NCI-H2081 treated with DMSO at 0.1 percent for 48 hours (cell line): ENCODE results near the gene OR51Q1.

Experiments
- DNase-seq: peaks from one replicate; lab custom pipeline; 2025; lab: John Stamatoyannopoulos, UW

Gene OR51Q1

GRCh38 chr11:5421811-5422210 lies at the start of gene OR51Q1:
Gene OR51Q1, plus strand, starts transcription at chr11:5422111. Its CDS starts 90 bp downstream, at chr11:5422201.
- no peak for DNase-seq

- no peak for DNase-seq
Measured at GRCh38 chr11:5380740-5381342, 41.1 kb upstream of the OR51Q1 start.

GRCh38 chr11:5383576-5383975 lies 38.3 kb upstream of the OR51Q1 start, which contains the start of gene OR51M1:
Gene OR51M1, plus strand, starts transcription at chr11:5383812. Its CDS starts 5,587 bp downstream, at chr11:5389399.
- DNase-seq: no peak

GRCh38 chr11:5384335-5384734 lies 37.6 kb upstream of the OR51Q1 start:
- DNase-seq: no peak

- no peak for DNase-seq
Measured at GRCh38 chr11:5390210-5390609, 31.7 kb upstream of the OR51Q1 start.

GRCh38 chr11:5394091-5394490 lies 27.8 kb upstream of the OR51Q1 start:
- no peak for DNase-seq

- no peak for DNase-seq
Measured at GRCh38 chr11:5398936-5399335, 23.0 kb upstream of the OR51Q1 start.

GRCh38 chr11:5405173-5405572 lies 16.7 kb upstream of the OR51Q1 start:
- DNase-seq: no peak

- no peak for DNase-seq
Measured at GRCh38 chr11:5420993-5421392, 918 bp upstream of the OR51Q1 start.

GRCh38 chr11:5423131-5423530 lies 1.2 kb downstream of the OR51Q1 start:
- no peak for DNase-seq

- DNase-seq: no peak
Measured at GRCh38 chr11:5441414-5441813, 19.5 kb downstream of the OR51Q1 start, which contains the start of gene OR51I1. Gene OR51I1, minus strand, starts transcription at chr11:5441514. Its CDS starts 0 bp downstream, at chr11:5441514.

- DNase-seq: no peak
Measured at GRCh38 chr11:5443835-5444393, 22.0 kb downstream of the OR51Q1 start.

GRCh38 chr11:5449023-5449422 lies 27.1 kb downstream of the OR51Q1 start, which contains the start of gene OR51I2:
Gene OR51I2, plus strand, starts transcription at chr11:5449323. Its CDS starts 4,166 bp downstream, at chr11:5453489.
- DNase-seq: no peak

GRCh38 chr11:5449432-5449831 lies 27.5 kb downstream of the OR51Q1 start:
- no peak for DNase-seq

- DNase-seq: no peak
Measured at GRCh38 chr11:5460983-5461621, 39.2 kb downstream of the OR51Q1 start.

GRCh38 chr11:5467527-5467926 lies 45.6 kb downstream of the OR51Q1 start:
- no peak for DNase-seq
